ENCODE results near the gene BOD1.
A peak's percentile ranks its signal among the peaks of the same experiment; 100 is the strongest.

GRCh38 chr5:173616577-173617118, at the start of gene BOD1:
- TF ChIP-seq CTCF (IDR thresholded peaks at IDR 0.05) (no peak), EP300 (IDR thresholded peaks at IDR 0.05) (peak; percentile 79 to 89), POLR2A (IDR thresholded peaks at IDR 0.05) (peak in 1 of 2 donors; percentile 40)
